Measurements from ENCODE around the gene TMIGD3. TPM values are rescaled to one million over a fixed set of nuclear protein-coding genes. Genes with fewer than 3 reads are reported as not detected.

Gene TMIGD3
- total RNA-seq, 3 donors from 2014 or later = 0.87 to 5.0 (median 3.5) TPM

DNA sequence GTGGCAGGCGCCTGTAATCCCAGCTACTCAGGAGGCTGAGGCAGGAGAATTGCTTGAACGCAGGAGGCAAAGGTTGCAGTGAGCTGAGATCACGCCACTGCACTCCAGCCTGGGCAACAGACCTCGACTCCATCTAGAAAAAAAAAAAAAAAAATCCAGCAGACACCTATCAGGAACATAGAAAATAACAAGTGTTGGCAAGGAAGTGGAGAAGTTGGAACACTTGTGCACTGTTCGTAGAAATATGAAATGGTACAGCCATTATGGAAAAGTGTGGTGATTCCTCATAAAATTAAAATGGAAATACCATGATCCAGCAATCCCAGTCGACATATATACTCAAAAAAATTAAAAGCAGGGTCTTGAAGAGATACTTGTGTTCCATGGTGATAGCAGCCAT, 41.7 kb downstream of the TMIGD3 start:
- H3K9me3 ChIP-seq = no peaks in the 10 kb centered on the region
- DNase-seq (no peak), ATAC-seq (no peak)
- no peak overlapping the region for H3K4me3 ChIP-seq
- intact Hi-C loops (cut with DNase I, micrococcal nuclease) = no loop called here
- no peaks in the 10 kb centered on the region for H3K36me3 ChIP-seq (ENCODE audit: low read depth)
- TF ChIP-seq, protein P1, sequence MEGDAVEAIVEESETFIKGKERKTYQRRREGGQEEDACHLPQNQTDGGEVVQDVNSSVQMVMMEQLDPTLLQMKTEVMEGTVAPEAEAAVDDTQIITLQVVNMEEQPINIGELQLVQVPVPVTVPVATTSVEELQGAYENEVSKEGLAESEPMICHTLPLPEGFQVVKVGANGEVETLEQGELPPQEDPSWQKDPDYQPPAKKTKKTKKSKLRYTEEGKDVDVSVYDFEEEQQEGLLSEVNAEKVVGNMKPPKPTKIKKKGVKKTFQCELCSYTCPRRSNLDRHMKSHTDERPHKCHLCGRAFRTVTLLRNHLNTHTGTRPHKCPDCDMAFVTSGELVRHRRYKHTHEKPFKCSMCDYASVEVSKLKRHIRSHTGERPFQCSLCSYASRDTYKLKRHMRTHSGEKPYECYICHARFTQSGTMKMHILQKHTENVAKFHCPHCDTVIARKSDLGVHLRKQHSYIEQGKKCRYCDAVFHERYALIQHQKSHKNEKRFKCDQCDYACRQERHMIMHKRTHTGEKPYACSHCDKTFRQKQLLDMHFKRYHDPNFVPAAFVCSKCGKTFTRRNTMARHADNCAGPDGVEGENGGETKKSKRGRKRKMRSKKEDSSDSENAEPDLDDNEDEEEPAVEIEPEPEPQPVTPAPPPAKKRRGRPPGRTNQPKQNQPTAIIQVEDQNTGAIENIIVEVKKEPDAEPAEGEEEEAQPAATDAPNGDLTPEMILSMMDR (IDR thresholded peaks at IDR 0.05) = no peak
- no peaks in the 10 kb centered on the region for H3K4me1 ChIP-seq (ENCODE audit: low read depth)

DNA sequence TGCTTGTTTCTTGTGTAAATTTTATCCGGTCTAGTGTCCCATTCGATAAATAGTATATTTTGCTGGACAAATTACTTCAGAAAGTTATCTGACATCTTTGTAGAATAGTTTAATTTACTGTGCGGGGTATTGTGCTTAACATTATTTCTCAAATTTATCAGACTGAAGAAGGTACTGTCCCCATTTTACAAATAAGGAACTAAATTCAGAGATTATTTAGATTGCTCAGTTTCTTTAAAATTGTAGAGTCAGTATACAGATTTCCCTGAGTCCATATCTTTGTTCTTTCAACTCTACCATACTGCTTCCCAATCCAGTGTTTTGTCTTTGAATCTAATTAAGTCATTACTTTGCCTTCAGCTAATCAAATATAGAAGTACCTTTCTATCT, 47.8 kb downstream of the TMIGD3 start:
- no peak overlapping the region for H3K4me3 ChIP-seq
- no peaks in the 10 kb centered on the region for H3K9me3 ChIP-seq
- H3K36me3 ChIP-seq (ENCODE audit: low read depth) = no peaks in the 10 kb centered on the region
- H3K4me1 ChIP-seq (ENCODE audit: low read depth) = peaks cover 25% of the 10 kb centered on the region
- no peak for DNase-seq
- ATAC-seq = no peak
- TF ChIP-seq, protein P1 (IDR thresholded peaks at IDR 0.05) = no peak
- intact Hi-C loops (cut with DNase I, micrococcal nuclease) = no loop called here

DNA sequence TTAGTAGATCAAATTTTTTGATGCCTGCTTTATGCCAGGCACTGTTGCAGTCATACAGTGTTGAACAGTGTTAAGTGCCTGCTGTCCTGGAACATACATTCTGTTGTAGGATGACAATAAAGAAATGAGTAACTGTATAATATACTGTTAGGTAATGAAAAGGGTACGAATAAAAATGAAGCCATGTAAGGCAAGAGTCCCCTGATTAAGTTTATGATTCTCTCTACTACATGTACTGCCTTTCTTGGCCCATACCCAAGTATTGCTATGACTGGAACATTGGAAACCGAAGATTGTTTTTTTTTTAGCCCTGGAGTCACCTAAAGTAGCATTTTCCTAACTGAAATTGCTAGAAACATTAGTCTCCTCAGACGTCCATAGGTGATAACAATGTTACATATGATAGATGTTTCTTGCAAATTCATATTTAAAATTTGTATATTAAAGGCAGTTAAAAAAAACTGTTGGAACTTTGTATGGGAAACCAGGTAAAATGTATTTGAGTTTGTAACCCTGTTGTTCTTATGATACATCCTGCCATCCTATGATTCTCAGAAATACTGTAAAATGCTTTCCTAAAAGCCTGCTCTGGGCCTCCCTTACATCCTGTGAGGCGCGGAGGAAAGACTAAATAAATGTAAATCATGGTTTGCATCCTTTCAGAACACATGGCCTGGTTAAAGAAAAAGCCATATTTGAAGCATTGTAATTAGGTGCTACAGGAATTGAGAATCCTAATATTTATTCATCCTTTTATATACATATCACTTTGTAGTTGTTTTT, 48.4 kb downstream of the TMIGD3 start:
- intact Hi-C loops (cut with DNase I, micrococcal nuclease) = no loop called here
- no peak for DNase-seq
- no peaks in the 10 kb centered on the region for H3K9me3 ChIP-seq
- no peak overlapping the region for H3K4me3 ChIP-seq
- TF ChIP-seq, protein P1 (IDR thresholded peaks at IDR 0.05) = no peak
- ATAC-seq = peak; percentile 33
- peaks cover 31% of the 10 kb centered on the region for H3K4me1 ChIP-seq (ENCODE audit: low read depth)
- no peaks in the 10 kb centered on the region for H3K36me3 ChIP-seq (ENCODE audit: low read depth)

GRCh38 chr1:111453706-111454105, 49.7 kb downstream of the TMIGD3 start:
- peaks cover 32% of the 10 kb centered on the region for H3K4me1 ChIP-seq (ENCODE audit: low read depth)
- H3K9me3 ChIP-seq = no peaks in the 10 kb centered on the region
- TF ChIP-seq, protein P1 (IDR thresholded peaks at IDR 0.05) = no peak
- no peak overlapping the region for H3K4me3 ChIP-seq
- intact Hi-C loops (cut with DNase I, micrococcal nuclease) = no loop called here
- no peaks in the 10 kb centered on the region for H3K36me3 ChIP-seq (ENCODE audit: low read depth)
- DNase-seq (no peak), ATAC-seq (no peak)

GRCh38 chr1:111452581-111452980, 50.9 kb downstream of the TMIGD3 start:
- intact Hi-C loops (cut with DNase I, micrococcal nuclease) = no loop called here
- DNase-seq (no peak), ATAC-seq (no peak)
- Histone ChIP-seq H3K4me1 (ENCODE audit: low read depth) (peaks cover 37% of the 10 kb centered on the region), H3K36me3 (ENCODE audit: low read depth) (no peaks in the 10 kb centered on the region), H3K9me3 (no peaks in the 10 kb centered on the region), H3K4me3 (no peak overlapping the region)
- TF ChIP-seq, protein P1 (IDR thresholded peaks at IDR 0.05) = no peak
